Neural progenitor cell (in vitro differentiated cells): ENCODE results near the gene E2F1.

Experiments used
- CTCF ChIP-seq: fragments of 200-600 bp; sonication (generic); IDR thresholded peaks from 2 replicates; pipeline ENCODE4 v1.5.1; 2017; ENCODE audit warnings: antibody characterized with exemption, mild to moderate bottlenecking
- EZH2 ChIP-seq: fragments of 200-600 bp; sonication (generic); IDR thresholded peaks from 2 replicates; pipeline ENCODE4 v1.6.1; 2017; ENCODE audit warnings: antibody characterized with exemption, mild to moderate bottlenecking, moderate library complexity
- EZH2phosphoT487 ChIP-seq: fragments of 200-600 bp; sonication (generic); IDR thresholded peaks from 2 replicates; pipeline ENCODE4 v1.6.1; 2017; ENCODE audit warnings: antibody characterized with exemption

- no peak for TF ChIP-seq CTCF
- no peak for TF ChIP-seq EZH2phosphoT487
- TF ChIP-seq EZH2: no peak
Measured at GRCh38 chr20:33635341-33635740, 50.8 kb downstream of the E2F1 start.
